Neural progenitor cell (in vitro differentiated cells): ENCODE results near the gene NEGR1. TPM values are rescaled to one million over a fixed set of nuclear protein-coding genes. Genes with fewer than 3 reads are reported as not detected.

Source experiments
- DNase-seq: peaks from one replicate; pipeline ENCODE4 v3.0.0-alpha.2; 2016; ENCODE audit warnings: low spot score
- H2AFZ ChIP-seq: fragments of 200-600 bp; sonication (generic); replicated peaks from 2 replicates; pipeline ENCODE4 v1.6.1; 2016; ENCODE audit warnings: antibody characterized with exemption
- H3F3A ChIP-seq: fragments of 200-600 bp; sonication (generic); 2 replicates; pipeline ENCODE4 v1.6.1; 2016; ENCODE audit warnings: antibody characterized with exemption, low read depth
- H3K27ac ChIP-seq: fragments of 200-600 bp; sonication (generic); 2 replicates; pipeline ENCODE4 v1.5.1; 2016; ENCODE audit warnings: mild to moderate bottlenecking
- H3K27me3 ChIP-seq: fragments of 200-600 bp; sonication (generic); 2 replicates; pipeline ENCODE4 v1.6.1; 2016; ENCODE audit warnings: mild to moderate bottlenecking, moderate library complexity
- H3K36me3 ChIP-seq: fragments of 200-600 bp; sonication (generic); 2 replicates; pipeline ENCODE4 v1.5.1; 2016
- H3K4me1 ChIP-seq: fragments of 200-600 bp; sonication (generic); 2 replicates; pipeline ENCODE4 v1.6.1; 2016; ENCODE audit warnings: mixed run types
- H3K4me2 ChIP-seq: fragments of 200-600 bp; sonication (generic); 2 replicates; pipeline ENCODE4 v1.6.1; 2016
- H3K4me3 ChIP-seq: fragments of 200-600 bp; sonication (generic); 2 replicates; pipeline ENCODE4 v1.5.1; 2016
- H3K79me2 ChIP-seq: fragments of 200-600 bp; sonication (generic); 2 replicates; pipeline ENCODE4 v1.6.1; 2016; ENCODE audit warnings: low read depth
- H3K9ac ChIP-seq: fragments of 200-600 bp; sonication (generic); 2 replicates; pipeline ENCODE4 v1.6.1; 2016
- H3K9me3 ChIP-seq: fragments of 200-600 bp; sonication (generic); 2 replicates; pipeline ENCODE4 v1.5.1; 2016; ENCODE audit warnings: low read depth
- H4K20me1 ChIP-seq: fragments of 200-600 bp; sonication (generic); 2 replicates; pipeline ENCODE4 v1.6.1; 2016; ENCODE audit warnings: low read depth
- H3K27ac Mint-ChIP-seq: 3 replicates; pipeline ENCODE4 v1.8.0; 2021; ENCODE audit warnings: mixed read lengths
- H3K27me3 Mint-ChIP-seq: 2 replicates; pipeline ENCODE4 v1.8.0; 2022; ENCODE audit warnings: low read depth, mild to moderate bottlenecking, inconsistent platforms, moderate library complexity, mixed read lengths; ENCODE audit not compliant: insufficient read depth
- H3K36me3 Mint-ChIP-seq: 3 replicates; pipeline ENCODE4 v1.8.0; 2021; ENCODE audit warnings: mixed read lengths
- H3K4me1 Mint-ChIP-seq: 3 replicates; pipeline ENCODE4 v1.8.0; 2021; ENCODE audit warnings: mixed read lengths
- H3K4me3 Mint-ChIP-seq: 3 replicates; pipeline ENCODE4 v1.8.0; 2021; ENCODE audit warnings: mild to moderate bottlenecking, moderate library complexity, mixed read lengths
- H3K9me3 Mint-ChIP-seq: 3 replicates; pipeline ENCODE4 v1.8.0; 2020; ENCODE audit warnings: mixed read lengths
- EZH2 ChIP-seq: fragments of 200-600 bp; sonication (generic); IDR thresholded peaks from 2 replicates; pipeline ENCODE4 v1.6.1; 2017; ENCODE audit warnings: antibody characterized with exemption, mild to moderate bottlenecking, moderate library complexity
- EZH2phosphoT487 ChIP-seq: fragments of 200-600 bp; sonication (generic); IDR thresholded peaks from 2 replicates; pipeline ENCODE4 v1.6.1; 2017; ENCODE audit warnings: antibody characterized with exemption
- total RNA-seq: library from RNA; depleted of rRNA; stranded (reverse); fragments of >200 nt; gene quantifications from 2 replicates; pipeline ENCODE4 v1.2.3, GENCODE V29; 2015; ENCODE audit warnings: low replicate concordance
- TF ChIP-seq, protein P1 (sequence below): fragments of 200-600 bp; sonication (generic); IDR thresholded peaks from 2 replicates; pipeline ENCODE4 v1.5.1; 2017; ENCODE audit warnings: antibody characterized with exemption, mild to moderate bottlenecking

Gene NEGR1
- total RNA-seq, 1 donor from 2014 or later = 0.62 TPM

DNA sequence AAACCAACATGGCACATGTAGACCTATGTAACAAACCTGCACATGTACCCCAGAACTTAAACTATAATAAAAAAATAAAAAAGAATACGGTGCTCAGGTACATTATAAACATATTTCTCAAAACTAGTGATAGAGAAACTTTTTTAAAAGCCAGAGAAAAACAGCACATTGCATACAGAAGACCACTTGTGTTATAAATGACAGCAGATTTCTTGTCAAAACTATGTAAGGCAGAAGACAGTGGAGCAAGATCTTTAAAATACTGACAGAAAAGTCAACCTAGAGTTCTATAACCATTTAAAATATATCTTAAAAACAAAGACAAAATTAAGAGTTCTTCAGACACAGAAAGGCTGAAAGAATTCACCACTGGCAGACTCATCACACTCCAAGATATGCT, 144.7 kb downstream of the NEGR1 start:
- Mint-ChIP-seq H3K9me3 (peaks cover 20% of the 10 kb centered on the region), H3K4me1 (peaks cover 4% of the 10 kb centered on the region)

DNA sequence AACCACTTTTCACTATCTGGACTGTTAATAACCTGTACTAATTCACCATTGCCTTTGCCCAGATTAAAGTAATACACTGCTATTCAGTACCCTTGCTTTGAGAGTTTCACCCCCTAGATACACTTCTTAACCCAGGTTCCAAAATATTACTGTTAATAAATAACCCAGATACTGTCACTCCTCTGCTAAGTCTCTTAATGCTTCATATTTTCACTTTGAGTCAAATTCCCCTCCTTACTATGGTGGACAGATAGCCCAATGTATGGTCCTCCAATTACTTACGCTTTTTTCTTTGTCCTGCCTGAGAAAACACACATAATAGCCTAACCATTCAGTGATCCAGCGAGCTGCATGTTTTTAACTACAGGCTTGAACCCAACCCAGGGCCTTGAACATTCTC, 152.5 kb downstream of the NEGR1 start:
- Histone ChIP-seq H3K27ac (no peak overlapping the region), H3K4me2 (no peak overlapping the region), H3K27me3 (no peaks in the 10 kb centered on the region), H3K9me3 (peaks cover under 1% of the 10 kb centered on the region), H4K20me1 (no peaks in the 10 kb centered on the region), H3K4me3 (no peak overlapping the region), H3K4me1 (no peaks in the 10 kb centered on the region), H3K36me3 (no peaks in the 10 kb centered on the region), H3K79me2 (no peaks in the 10 kb centered on the region), H3K9ac (no peak overlapping the region), H2AFZ (no peak overlapping the region), H3F3A (no peaks in the 10 kb centered on the region)
- Mint-ChIP-seq H3K27ac (no peak overlapping the region), H3K36me3 (no peaks in the 10 kb centered on the region), H3K4me1 (no peaks in the 10 kb centered on the region), H3K4me3 (no peak overlapping the region), H3K27me3 (no peaks in the 10 kb centered on the region), H3K9me3 (no peaks in the 10 kb centered on the region)
- no peak for TF ChIP-seq EZH2
- TF ChIP-seq, protein P1, sequence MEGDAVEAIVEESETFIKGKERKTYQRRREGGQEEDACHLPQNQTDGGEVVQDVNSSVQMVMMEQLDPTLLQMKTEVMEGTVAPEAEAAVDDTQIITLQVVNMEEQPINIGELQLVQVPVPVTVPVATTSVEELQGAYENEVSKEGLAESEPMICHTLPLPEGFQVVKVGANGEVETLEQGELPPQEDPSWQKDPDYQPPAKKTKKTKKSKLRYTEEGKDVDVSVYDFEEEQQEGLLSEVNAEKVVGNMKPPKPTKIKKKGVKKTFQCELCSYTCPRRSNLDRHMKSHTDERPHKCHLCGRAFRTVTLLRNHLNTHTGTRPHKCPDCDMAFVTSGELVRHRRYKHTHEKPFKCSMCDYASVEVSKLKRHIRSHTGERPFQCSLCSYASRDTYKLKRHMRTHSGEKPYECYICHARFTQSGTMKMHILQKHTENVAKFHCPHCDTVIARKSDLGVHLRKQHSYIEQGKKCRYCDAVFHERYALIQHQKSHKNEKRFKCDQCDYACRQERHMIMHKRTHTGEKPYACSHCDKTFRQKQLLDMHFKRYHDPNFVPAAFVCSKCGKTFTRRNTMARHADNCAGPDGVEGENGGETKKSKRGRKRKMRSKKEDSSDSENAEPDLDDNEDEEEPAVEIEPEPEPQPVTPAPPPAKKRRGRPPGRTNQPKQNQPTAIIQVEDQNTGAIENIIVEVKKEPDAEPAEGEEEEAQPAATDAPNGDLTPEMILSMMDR = no peak
- no peak for TF ChIP-seq EZH2phosphoT487
- no peak for DNase-seq

More for the DNA sequence above, 144.7 kb downstream of the NEGR1 start:
- Mint-ChIP-seq H3K27me3 (no peaks in the 10 kb centered on the region), H3K36me3 (peaks cover 2% of the 10 kb centered on the region), H3K4me3 (no peak overlapping the region), H3K27ac (no peak overlapping the region)
- H3K9me3 ChIP-seq = peaks cover 4% of the 10 kb centered on the region
- DNase-seq = no peak
- no peaks in the 10 kb centered on the region for H3K27me3 ChIP-seq
- no peak overlapping the region for H2AFZ ChIP-seq
- H3K4me1 ChIP-seq = no peaks in the 10 kb centered on the region
- H3K79me2 ChIP-seq = no peaks in the 10 kb centered on the region
- no peaks in the 10 kb centered on the region for H3K36me3 ChIP-seq
- H3F3A ChIP-seq = no peaks in the 10 kb centered on the region
- no peaks in the 10 kb centered on the region for H4K20me1 ChIP-seq
- no peak overlapping the region for H3K27ac ChIP-seq
- H3K4me3 ChIP-seq = no peak overlapping the region
- TF ChIP-seq, protein P1 = no peak
- TF ChIP-seq EZH2phosphoT487 (no peak), EZH2 (no peak)
- H3K4me2 ChIP-seq = no peak overlapping the region
- H3K9ac ChIP-seq = no peak overlapping the region

DNA sequence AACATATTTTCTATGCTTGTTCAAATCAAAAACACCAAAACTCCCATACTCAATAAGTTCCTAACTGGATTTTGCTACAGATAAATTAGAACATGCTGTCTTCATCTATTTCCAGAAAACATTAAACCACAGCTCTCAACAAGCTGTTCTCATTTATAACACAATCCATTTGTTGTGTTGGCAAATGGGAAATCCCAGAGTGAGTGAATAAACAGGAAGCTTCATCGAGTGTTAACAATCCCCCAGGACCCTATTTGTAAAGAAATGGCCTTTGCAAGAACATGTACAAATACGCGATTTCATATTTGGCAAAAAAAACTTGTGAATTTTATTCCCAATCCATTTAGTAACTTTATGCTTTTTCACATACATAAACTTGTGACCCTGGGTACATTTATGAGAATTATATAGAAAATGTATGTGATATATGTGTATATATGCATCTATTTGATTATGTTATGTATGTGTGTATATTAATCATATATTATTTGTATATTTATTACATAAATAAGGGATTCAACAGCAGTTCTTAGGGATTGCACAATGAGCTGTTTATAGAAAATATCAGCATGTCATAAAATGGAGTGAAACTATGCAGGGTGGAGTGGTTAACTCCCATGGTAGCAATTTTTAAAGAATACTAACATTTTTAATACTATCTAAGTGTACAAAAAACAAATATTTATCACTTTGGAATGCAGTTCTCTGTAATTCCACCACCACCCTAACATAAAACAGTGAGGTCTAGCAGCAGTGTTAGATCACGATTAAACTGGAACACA, 160.0 kb downstream of the NEGR1 start:
- H3K36me3 Mint-ChIP-seq = no peaks in the 10 kb centered on the region
- no peaks in the 10 kb centered on the region for H3K27me3 ChIP-seq
- H3K9me3 Mint-ChIP-seq = no peaks in the 10 kb centered on the region
- TF ChIP-seq, protein P1 = no peak
- TF ChIP-seq EZH2 = no peak
- TF ChIP-seq EZH2phosphoT487 = no peak
- DNase-seq = no peak
- H3K4me3 Mint-ChIP-seq = no peak overlapping the region
- no peaks in the 10 kb centered on the region for H3F3A ChIP-seq
- no peak overlapping the region for H3K9ac ChIP-seq
- peaks cover 3% of the 10 kb centered on the region for H3K9me3 ChIP-seq
- no peaks in the 10 kb centered on the region for H3K36me3 ChIP-seq
- H3K79me2 ChIP-seq = no peaks in the 10 kb centered on the region
- H3K27me3 Mint-ChIP-seq = no peaks in the 10 kb centered on the region
- no peaks in the 10 kb centered on the region for H3K4me1 ChIP-seq
- no peak overlapping the region for H3K4me3 ChIP-seq
- no peaks in the 10 kb centered on the region for H4K20me1 ChIP-seq
- no peak overlapping the region for H3K27ac ChIP-seq
- no peak overlapping the region for H2AFZ ChIP-seq
- no peak overlapping the region for H3K27ac Mint-ChIP-seq
- H3K4me1 Mint-ChIP-seq = no peaks in the 10 kb centered on the region
- no peak overlapping the region for H3K4me2 ChIP-seq
